Measurements from ENCODE around the gene GLT8D2. TPM values are rescaled to one million over a fixed set of nuclear protein-coding genes. Genes with fewer than 3 reads are reported as not detected.

Gene GLT8D2
- total RNA-seq, result not detected

GRCh38 chr12:104049903-104050356 is at the start of gene GLT8D2:
Gene GLT8D2, minus strand, starts transcription at chr12:104050187. Its CDS starts 30,539 bp downstream, at chr12:104019648.
- DNase-seq, result no peak

GRCh38 chr12:104097954-104098353 is 48.0 kb upstream of the GLT8D2 start:
- DNase-seq, result no peak

- no peak for DNase-seq
Measured at GRCh38 chr12:104095289-104095688, 45.3 kb upstream of the GLT8D2 start.

GRCh38 chr12:104094284-104094683 is 44.3 kb upstream of the GLT8D2 start:
- DNase-seq, result no peak

GRCh38 chr12:104091136-104091535 is 41.1 kb upstream of the GLT8D2 start:
- DNase-seq, result no peak

GRCh38 chr12:104090685-104091084 is 40.7 kb upstream of the GLT8D2 start:
- no peak for DNase-seq

GRCh38 chr12:104083769-104084475 is 33.9 kb upstream of the GLT8D2 start:
- DNase-seq, result no peak

GRCh38 chr12:104080764-104081163 is 30.8 kb upstream of the GLT8D2 start:
- no peak for DNase-seq

GRCh38 chr12:104079024-104079423 is 29.0 kb upstream of the GLT8D2 start:
- DNase-seq, result no peak

GRCh38 chr12:104073699-104074098 is 23.7 kb upstream of the GLT8D2 start:
- DNase-seq, result no peak

GRCh38 chr12:104072099-104072498 is 22.1 kb upstream of the GLT8D2 start:
- no peak for DNase-seq

- DNase-seq, result no peak
Measured at GRCh38 chr12:104064842-104065427, 14.9 kb upstream of the GLT8D2 start.

- peak; percentile 84 for DNase-seq
Measured at GRCh38 chr12:104064031-104064841, 14.2 kb upstream of the GLT8D2 start, which contains the start of gene HCFC2. Gene HCFC2, plus strand, starts transcription at chr12:104064531. Its CDS starts 30 bp downstream, at chr12:104064561.

- no peak for DNase-seq
Measured at GRCh38 chr12:104063712-104064030, 13.7 kb upstream of the GLT8D2 start.

- no peak for DNase-seq
Measured at GRCh38 chr12:104060791-104061190, 10.8 kb upstream of the GLT8D2 start.

- DNase-seq, result no peak
Measured at GRCh38 chr12:104059963-104060362, 10.0 kb upstream of the GLT8D2 start.

GRCh38 chr12:104058802-104059201 is 8.8 kb upstream of the GLT8D2 start:
- DNase-seq, result no peak

- DNase-seq, result no peak
Measured at GRCh38 chr12:104057771-104058197, 7.8 kb upstream of the GLT8D2 start.

GRCh38 chr12:104056419-104056972 is 6.5 kb upstream of the GLT8D2 start:
- no peak for DNase-seq

- DNase-seq, result no peak
Measured at GRCh38 chr12:104055686-104056388, 5.8 kb upstream of the GLT8D2 start.

GRCh38 chr12:104054681-104055346 is 4.8 kb upstream of the GLT8D2 start:
- no peak for DNase-seq

- no peak for DNase-seq
Measured at GRCh38 chr12:104050436-104050835, 449 bp upstream of the GLT8D2 start.
